ENCODE results near the gene KIF5A. TPM values are rescaled to one million over a fixed set of nuclear protein-coding genes. Genes with fewer than 3 reads are reported as not detected.

KIF5A gene
- total RNA-seq, 4 donors from 2014 or later = 2.1 to 3.2 (median 2.4) TPM

DNA sequence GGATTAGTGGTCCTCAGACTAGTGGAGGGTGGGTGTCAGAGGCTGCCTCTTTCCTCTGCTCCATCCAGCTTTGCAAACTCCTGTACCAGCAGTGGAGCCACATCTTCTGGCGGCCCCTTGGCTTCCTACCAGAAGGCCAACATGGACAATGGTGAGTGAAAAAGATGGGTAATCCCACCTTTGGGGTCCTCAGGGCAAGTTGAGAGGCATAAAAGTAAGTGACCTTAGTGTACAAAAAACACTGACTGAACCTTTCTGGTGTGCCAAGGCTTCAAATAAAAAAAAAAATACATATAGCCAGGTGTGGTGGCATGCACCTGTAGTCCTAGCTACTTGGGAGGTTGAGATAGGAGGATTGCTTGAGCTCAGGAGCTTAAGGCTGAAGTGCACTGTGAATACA is 32.0 kb downstream of the KIF5A start:
- Histone ChIP-seq H3K36me3 (peaks cover 0 to 21% (median 4%) of the 10 kb centered on the region in 4 donors), H3K4me1 (peaks cover 0 to 7% (median 2%) of the 10 kb centered on the region in 4 donors), H3K27ac (replicated peaks in 1 of 4) (no peak overlapping the region), H3K9me3 (no peaks in the 10 kb centered on the region), H3K27me3 (no peaks in the 10 kb centered on the region), H3K4me3 (no peak overlapping the region)
- whole genome bisulfite sequencing = 86% methylated on average over 1 of the region's 1 CpG
- TF ChIP-seq CTCF (IDR thresholded peaks at IDR 0.05) (no peak), EP300 (IDR thresholded peaks at IDR 0.05) (no peak), POLR2AphosphoS5 (IDR thresholded peaks at IDR 0.05) (no peak), POLR2A (IDR thresholded peaks at IDR 0.05; ENCODE audit: low read depth) (no peak)
- intact Hi-C loops (cut with DNase I) = loop anchor here (5.0 kb wide), 1 partner anchor 110 kb away; the partner anchor contains the start of gene OS9
- DNase-seq (ENCODE audit: extremely low spot score) = no peak

- H3K27me3 ChIP-seq = peaks cover 0 to 1% (median 0%) of the 10 kb centered on the region in 4 donors
- H3K36me3 ChIP-seq = peaks cover 0 to 21% (median 4%) of the 10 kb centered on the region in 4 donors
- WGBS = 100% methylated on average over 1 of the region's 1 CpG
- no peaks in the 10 kb centered on the region for H3K9me3 ChIP-seq
- peaks cover 0 to 7% (median 2%) of the 10 kb centered on the region in 4 donors for H3K4me1 ChIP-seq
- TF ChIP-seq CTCF (IDR thresholded peaks at IDR 0.05) (no peak), POLR2A (IDR thresholded peaks at IDR 0.05; ENCODE audit: low read depth) (no peak), POLR2AphosphoS5 (IDR thresholded peaks at IDR 0.05) (no peak), EP300 (IDR thresholded peaks at IDR 0.05) (no peak)
- no peak for DNase-seq (ENCODE audit: extremely low spot score)
- intact Hi-C loops (cut with DNase I) = loop anchor here (5.0 kb wide), 1 partner anchor 110 kb away; the partner anchor contains the start of gene OS9
- no peak overlapping the region for H3K4me3 ChIP-seq
- no peak overlapping the region for H3K27ac ChIP-seq (replicated peaks in 1 of 4)
Measured at GRCh38 chr12:57582440-57582839, 32.6 kb downstream of the KIF5A start.

GRCh38 chr12:57583008-57583831 is 33.4 kb downstream of the KIF5A start:
- no peak overlapping the region for H3K4me3 ChIP-seq

GRCh38 chr12:57584050-57584449 is 34.2 kb downstream of the KIF5A start:
- no peaks in the 10 kb centered on the region for H3K9me3 ChIP-seq
- H3K27ac ChIP-seq (replicated peaks in 1 of 4) = no peak overlapping the region
- 100% methylated on average over 2 of the region's 2 CpGs for WGBS
- no peak overlapping the region for H3K4me3 ChIP-seq
- peaks cover 0 to 7% (median 2%) of the 10 kb centered on the region in 4 donors for H3K4me1 ChIP-seq
- H3K27me3 ChIP-seq = peaks cover 0 to 6% (median 0%) of the 10 kb centered on the region in 4 donors
- peaks cover 0 to 11% (median 4%) of the 10 kb centered on the region in 4 donors for H3K36me3 ChIP-seq
- no peak for DNase-seq (ENCODE audit: extremely low spot score)
- intact Hi-C loops (cut with DNase I) = loop anchor here (5.0 kb wide), 1 partner anchor 108 kb away; the partner anchor contains the start of gene OS9
- TF ChIP-seq CTCF (IDR thresholded peaks at IDR 0.05) = no peak
- TF ChIP-seq POLR2AphosphoS5 (IDR thresholded peaks at IDR 0.05) = no peak
- TF ChIP-seq EP300 (IDR thresholded peaks at IDR 0.05) = no peak
- no peak for TF ChIP-seq POLR2A (IDR thresholded peaks at IDR 0.05; ENCODE audit: low read depth)

More at GRCh38 chr12:57583008-57583831, 33.4 kb downstream of the KIF5A start:
- Histone ChIP-seq H3K27ac (replicated peaks in 1 of 4) (no peak overlapping the region), H3K27me3 (peaks cover 0 to 6% (median 0%) of the 10 kb centered on the region in 4 donors), H3K9me3 (no peaks in the 10 kb centered on the region), H3K36me3 (peaks cover 0 to 17% (median 4%) of the 10 kb centered on the region in 4 donors), H3K4me1 (peaks cover 0 to 7% (median 2%) of the 10 kb centered on the region in 4 donors)
- DNase-seq (ENCODE audit: extremely low spot score) = no peak
- intact Hi-C loops (cut with DNase I) = loop anchor here (1.0 to 5.0 kb wide), 2 partner anchors 38 to 109 kb away; partner anchors contain the start of gene OS9
- WGBS = 49% methylated on average over 13 of the region's 13 CpGs
- TF ChIP-seq POLR2AphosphoS5 (IDR thresholded peaks at IDR 0.05) (no peak), POLR2A (IDR thresholded peaks at IDR 0.05; ENCODE audit: low read depth) (no peak), CTCF (IDR thresholded peaks at IDR 0.05) (peak; percentile 91 to 97 (median 94)), EP300 (IDR thresholded peaks at IDR 0.05) (no peak)

Data from esophagus muscularis mucosa (tissue), 4 donors.